Urinary bladder (tissue), 4 donors: ENCODE measurements around the gene AEN. TPM values are rescaled to one million over a fixed set of nuclear protein-coding genes. Genes with fewer than 3 reads are reported as not detected.

Experiments
- DNase-seq: peaks from one replicate; pipeline ENCODE4 v3.0.0-alpha.2; 2015; ENCODE audit errors: extremely low spot score
- H3K27ac ChIP-seq: one replicate; pipeline ENCODE4 v1.5.1; 2013; ENCODE audit warnings: low read depth, mild to moderate bottlenecking, moderate library complexity
- H3K36me3 ChIP-seq: one replicate; pipeline ENCODE4 v1.6.1; 2013; ENCODE audit warnings: mild to moderate bottlenecking, moderate library complexity; ENCODE audit not compliant: insufficient read depth
- H3K4me1 ChIP-seq: one replicate; pipeline ENCODE4 v1.6.1; 2013; ENCODE audit warnings: mild to moderate bottlenecking, moderate library complexity; ENCODE audit not compliant: insufficient read depth
- H3K4me3 ChIP-seq: one replicate; pipeline ENCODE4 v1.5.1; 2013; ENCODE audit warnings: low read depth, low read length
- WGBS: extraction: QIAGEN DNeasy Blood & Tissue Kit; methylation state at CpG from one replicate; pipeline ENCODE4 v1.1.7; 2013; 5-methylcytosine and 5-hydroxymethylcytosine counted together
- polyA plus RNA-seq: library from polyadenylated mRNA; stranded (reverse); fragments of 200-250 nt; gene quantifications from one replicate; pipeline ENCODE4 v1.2.3, GENCODE V29; 2013
- total RNA-seq: library from RNA; depleted of rRNA; stranded (reverse); fragments of >200 nt; gene quantifications from one replicate; pipeline ENCODE4 v1.2.3, GENCODE V29; 2014
- donor health status: healthy with polysubstance abuse.
- donor health status: healthy.

Gene AEN
- total and polyA plus RNA-seq, 2 donors, result 5.4 to 9.3 TPM

DNA sequence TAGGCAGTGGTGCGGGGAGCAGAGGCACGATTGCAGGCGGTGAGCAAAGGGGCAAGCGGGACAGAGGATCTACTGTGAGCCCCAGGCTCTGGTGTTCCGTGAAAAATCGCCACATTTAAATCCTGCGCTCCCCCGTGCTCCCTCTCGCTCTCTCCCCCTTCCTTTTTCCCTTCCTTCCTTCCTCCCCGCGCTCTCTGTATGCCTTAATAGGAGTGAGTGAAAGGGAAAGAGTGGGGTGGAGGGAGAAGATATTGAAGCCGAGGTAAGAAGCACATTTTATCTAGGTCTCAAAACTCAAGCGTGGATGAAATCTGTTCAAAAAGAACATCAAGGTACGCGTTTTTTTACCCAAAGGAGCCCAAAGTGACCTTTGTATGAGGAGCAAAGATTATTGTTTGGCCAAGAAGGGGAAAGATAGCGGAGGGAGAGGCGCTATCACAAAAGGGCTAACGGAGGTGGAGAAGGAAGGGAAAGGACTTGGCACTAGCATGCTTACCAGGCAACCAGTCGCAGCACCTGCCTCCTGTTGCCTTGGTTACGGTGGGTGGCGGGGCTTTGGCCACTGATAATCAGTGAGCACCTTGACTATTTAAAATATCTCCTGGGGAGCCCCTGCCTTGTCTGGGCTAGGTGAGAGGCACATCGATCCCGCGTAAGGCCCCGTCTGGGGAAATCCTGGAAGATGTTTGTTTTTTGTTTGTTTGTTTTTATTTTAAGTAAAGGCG is 14.9 kb upstream of the AEN start:
- Histone ChIP-seq H3K4me1 (no peaks in the 10 kb centered on the region), H3K27ac (no peak overlapping the region), H3K4me3 (no peak overlapping the region), H3K36me3 (no peaks in the 10 kb centered on the region)
- DNase-seq, result no peak
- WGBS, result 12% methylated on average over 26 of the region's 26 CpGs

DNA sequence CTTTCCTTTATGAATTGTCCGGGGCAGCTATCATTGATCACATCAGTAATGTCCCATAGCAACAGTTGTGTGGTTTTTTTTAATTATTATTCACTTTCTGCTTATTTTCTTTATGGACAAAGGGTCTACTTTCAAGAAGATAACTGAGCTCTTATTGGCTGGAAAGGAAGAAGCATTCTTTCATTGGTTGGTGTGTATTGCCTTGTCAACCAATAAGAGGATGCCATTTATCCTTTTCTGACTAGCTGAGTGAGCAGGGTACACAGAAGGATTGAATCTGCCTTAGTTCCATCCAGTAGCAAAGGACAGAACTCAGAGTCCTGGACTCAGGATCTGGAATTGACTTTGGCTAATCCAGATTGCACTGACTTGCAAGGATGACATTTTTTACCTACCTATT is 13.2 kb upstream of the AEN start:
- no peaks in the 10 kb centered on the region for H3K36me3 ChIP-seq
- no peak overlapping the region for H3K4me3 ChIP-seq
- H3K4me1 ChIP-seq, result no peaks in the 10 kb centered on the region
- H3K27ac ChIP-seq, result no peak overlapping the region
- DNase-seq, result no peak
- whole genome bisulfite sequencing, result 60% methylated on average over 1 of the region's 1 CpG

DNA sequence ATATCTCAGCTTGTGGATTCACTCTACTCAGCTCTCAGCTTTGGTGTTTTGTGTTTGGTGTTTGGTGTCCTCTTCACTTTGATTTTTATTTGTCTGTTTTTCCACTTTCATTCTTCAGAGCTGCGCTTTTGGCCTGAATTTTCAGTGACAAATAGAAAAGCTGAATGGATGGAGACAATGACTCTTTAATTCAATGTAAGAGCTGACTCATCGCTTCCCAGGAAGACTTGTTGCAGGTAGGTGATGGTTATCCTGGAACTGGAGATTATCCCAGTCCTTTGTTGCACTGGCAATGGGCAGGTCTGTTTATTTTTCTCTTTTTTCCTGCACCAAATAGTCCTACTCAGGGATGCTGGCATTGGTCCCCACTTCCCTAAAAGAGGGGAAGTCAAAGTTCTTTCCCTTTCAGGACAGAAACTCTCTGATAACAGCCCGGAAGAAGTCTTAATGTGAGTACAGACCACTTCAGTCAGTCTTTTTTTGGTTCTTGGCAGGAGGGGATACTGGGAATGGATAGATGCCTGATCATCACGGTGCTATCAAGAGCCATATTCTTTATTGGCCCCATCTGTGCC is 12.4 kb upstream of the AEN start:
- WGBS, result 78% methylated on average over 4 of the region's 4 CpGs
- H3K4me3 ChIP-seq, result no peak overlapping the region
- H3K4me1 ChIP-seq, result no peaks in the 10 kb centered on the region
- no peak overlapping the region for H3K27ac ChIP-seq
- no peaks in the 10 kb centered on the region for H3K36me3 ChIP-seq
- no peak for DNase-seq

DNA sequence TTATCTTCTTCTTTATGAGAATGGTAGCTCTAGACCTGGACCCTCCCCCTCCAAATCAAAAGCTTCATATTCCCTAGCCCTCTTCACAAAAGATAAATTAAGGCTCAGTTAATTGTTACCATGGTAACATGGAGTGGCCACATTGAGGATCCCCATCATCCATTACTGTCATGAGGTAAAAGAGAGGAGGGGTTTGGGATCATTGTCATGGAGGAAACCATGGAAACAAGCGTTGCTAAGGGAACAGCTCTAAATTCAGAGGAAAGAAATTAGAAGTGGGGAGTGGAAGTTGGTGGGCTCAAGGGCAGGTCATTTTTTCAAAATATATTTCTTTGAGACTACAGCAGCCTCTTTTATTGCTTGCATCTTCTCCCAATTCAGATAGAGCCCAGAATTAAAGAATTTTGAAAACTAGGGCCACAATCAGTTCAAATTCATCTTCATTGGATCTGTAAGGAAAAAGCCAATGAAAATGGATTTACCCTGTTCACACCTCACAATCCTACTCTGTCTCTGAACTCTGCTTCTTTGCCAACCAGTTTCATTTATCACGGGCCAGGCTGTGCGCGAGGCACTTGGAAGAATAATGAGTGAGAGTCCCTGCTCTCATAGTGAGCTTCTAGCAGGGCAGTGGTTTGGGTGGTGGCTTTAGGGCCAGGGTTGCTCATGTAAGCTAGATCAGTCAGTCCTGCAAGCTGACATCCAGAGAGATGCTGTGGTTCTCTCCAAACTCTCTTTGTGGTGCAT is 11.6 kb upstream of the AEN start:
- 67% methylated on average over 4 of the region's 4 CpGs for WGBS
- no peak for DNase-seq

DNA sequence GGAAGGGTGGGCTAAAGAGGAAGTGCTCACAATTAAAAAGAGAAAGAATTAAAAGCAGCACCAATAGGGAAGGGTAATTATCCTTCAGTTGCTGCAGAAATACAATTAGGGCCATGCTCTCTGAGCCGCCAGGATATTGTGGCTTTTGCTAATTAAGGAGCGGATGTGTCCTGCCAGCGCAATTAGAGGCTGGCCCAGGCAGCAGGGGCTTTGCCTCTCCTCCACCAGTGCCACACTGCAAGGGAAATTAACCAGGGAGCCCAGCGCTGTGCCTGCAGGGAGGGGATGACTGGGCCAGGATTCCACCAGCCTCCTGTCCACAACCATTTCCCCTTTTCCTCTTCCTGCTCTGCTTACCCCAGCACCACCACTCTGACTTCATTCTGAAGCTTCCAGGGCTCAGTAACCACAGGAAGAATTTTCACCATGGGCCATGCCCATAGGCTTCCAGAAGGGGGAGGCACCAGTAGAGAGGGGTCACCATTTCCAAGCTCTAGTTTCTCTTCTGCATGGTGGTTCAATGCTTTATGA is 10.4 kb upstream of the AEN start:
- H3K36me3 ChIP-seq, result no peaks in the 10 kb centered on the region
- DNase-seq, result no peak
- no peak overlapping the region for H3K27ac ChIP-seq
- H3K4me3 ChIP-seq, result no peak overlapping the region
- H3K4me1 ChIP-seq, result no peaks in the 10 kb centered on the region
- 31% methylated on average over 4 of the region's 4 CpGs for WGBS

More for the DNA sequence above, 11.6 kb upstream of the AEN start:
- Histone ChIP-seq H3K36me3 (no peaks in the 10 kb centered on the region), H3K27ac (no peak overlapping the region), H3K4me3 (no peak overlapping the region), H3K4me1 (no peaks in the 10 kb centered on the region)

DNA sequence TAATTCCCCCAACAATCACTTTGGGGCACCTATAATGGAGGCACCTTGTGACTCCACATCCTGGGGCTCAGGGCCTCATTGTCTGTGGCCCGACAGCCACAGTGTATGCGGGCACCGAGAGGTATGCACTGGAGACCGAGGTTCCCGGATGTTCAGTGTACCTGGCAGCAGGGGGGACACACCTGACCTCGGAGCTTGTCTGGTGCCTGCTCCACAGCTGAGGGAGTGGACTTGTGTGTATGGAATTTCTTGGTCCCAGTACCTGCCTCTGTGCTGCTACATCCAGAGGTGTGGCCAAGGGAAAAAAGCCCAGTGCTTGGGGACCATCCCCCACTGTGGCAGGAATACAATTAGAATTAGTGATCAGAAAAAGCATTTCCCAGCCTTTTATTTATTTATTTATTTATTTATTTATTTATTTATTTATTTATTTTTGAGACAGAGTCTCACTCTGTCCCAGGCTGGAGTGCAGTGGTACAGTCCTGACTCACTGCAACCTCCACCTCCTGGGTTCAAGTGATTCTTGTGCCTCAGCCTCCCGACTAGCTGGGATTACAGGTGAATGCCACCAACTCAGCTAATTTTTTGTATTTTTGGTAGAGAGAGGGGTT is 8.8 kb upstream of the AEN start:
- no peak overlapping the region for H3K4me3 ChIP-seq
- H3K4me1 ChIP-seq, result no peaks in the 10 kb centered on the region
- no peak for DNase-seq
- no peaks in the 10 kb centered on the region for H3K36me3 ChIP-seq
- WGBS, result 68% methylated on average over 7 of the region's 7 CpGs
- H3K27ac ChIP-seq, result no peak overlapping the region

DNA sequence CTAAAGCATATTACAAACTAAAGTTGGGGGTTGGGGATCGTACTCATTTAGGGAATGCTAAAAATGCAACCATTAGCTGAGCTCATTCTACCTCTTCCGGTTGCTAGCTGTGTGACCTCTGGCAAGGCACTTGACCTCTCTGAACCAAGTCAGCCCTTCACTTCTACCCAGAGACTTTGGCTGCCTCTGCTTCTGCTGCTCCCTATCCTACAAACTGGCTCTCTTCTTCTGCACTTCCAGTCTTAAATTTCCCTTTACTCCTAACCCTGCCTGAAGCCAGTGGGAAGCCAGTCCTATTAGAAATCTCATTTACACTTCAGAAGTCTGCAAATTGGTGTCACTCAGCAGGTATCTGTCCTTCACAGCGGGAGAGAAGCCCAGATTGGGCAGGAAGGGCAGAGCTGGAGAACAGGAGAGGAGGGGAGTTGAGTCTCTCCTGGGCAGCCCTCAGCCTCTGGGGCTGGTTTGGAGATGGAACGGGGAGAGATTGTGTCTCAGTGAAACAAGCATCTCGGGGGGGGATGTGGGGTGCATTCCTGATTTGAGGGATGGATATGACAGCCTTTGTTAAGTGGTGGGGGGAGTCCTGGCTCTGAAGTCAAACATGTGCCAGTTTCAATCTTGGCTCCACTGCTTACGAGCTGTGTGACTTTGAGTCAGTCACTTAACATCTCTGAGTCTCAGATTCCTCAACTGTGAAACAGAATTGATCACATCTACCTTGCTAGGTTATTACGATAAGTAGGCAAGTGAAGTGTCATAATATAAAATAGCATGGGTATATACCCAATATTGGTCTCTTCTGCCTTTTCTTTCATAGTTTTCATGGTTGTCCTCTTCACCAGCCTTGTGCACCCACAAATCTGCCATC is 7.8 kb upstream of the AEN start:
- DNase-seq, result no peak
- WGBS, result 57% methylated on average over 7 of the region's 7 CpGs
- no peaks in the 10 kb centered on the region for H3K36me3 ChIP-seq
- H3K27ac ChIP-seq, result no peak overlapping the region
- H3K4me1 ChIP-seq, result no peaks in the 10 kb centered on the region
- no peak overlapping the region for H3K4me3 ChIP-seq

DNA sequence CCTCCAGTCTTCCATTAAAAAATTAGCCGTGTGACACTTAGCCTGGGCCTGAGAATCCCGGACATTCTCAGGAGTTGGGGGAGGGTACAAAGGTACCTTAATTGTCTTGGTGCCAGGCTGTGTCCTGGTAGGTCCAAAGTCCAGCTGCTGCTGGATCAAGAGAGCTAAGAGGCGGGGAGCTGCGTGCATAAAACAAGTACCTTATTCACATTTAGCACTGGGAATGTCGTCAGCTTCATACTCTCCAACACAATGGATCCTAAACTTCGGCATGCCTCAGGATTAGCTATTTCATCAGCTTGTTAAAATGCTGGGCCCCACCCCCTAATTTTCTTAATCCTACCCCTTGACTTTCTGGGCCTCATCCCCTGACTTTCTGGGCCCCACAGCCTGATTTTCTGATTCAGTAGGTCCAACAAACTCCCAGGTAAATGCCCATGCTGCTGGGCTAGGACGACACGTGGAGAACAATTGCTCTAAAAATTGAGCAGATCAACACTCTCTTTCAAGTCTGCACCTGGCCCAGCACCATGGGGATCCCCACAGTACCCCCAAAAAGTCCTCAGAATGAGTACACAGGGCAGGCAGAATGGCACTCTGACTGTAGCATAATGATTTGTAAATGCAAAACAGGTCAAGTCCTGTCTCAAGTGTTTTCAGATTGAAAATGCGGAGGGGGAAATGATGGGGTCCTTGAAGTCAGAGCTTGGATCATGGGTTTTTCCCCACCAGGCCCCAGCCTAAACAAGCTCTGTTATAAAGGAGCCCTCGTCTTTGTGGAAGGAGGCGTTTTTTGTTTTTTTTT is 5.6 kb upstream of the AEN start:
- Histone ChIP-seq H3K36me3 (no peaks in the 10 kb centered on the region), H3K4me1 (no peaks in the 10 kb centered on the region), H3K27ac (no peak overlapping the region), H3K4me3 (no peak overlapping the region)
- 73% methylated on average over 11 of the region's 11 CpGs for WGBS
- no peak for DNase-seq

DNA sequence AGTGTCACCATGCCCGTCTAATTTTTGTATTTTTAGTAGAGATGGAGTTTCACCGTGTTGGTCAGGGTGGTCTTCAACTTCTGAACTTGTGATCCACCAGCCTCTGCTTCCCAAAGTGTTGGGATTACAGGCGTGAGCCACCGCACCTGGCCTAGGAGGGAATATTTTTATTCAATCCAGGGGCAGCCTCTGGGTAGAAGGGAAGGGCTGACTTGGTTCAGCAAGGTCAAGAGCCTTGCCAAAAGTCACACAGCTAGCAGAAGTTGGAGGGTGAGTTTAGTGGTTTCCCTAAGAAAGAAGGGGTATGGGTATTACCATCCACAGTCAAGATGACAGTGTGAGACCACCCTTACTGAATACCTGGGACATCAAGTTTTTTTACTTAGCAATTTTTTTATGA is 4.9 kb upstream of the AEN start:
- Histone ChIP-seq H3K4me3 (no peak overlapping the region), H3K27ac (no peak overlapping the region), H3K36me3 (no peaks in the 10 kb centered on the region), H3K4me1 (no peaks in the 10 kb centered on the region)
- DNase-seq, result no peak
- 82% methylated on average over 4 of the region's 4 CpGs for WGBS

DNA sequence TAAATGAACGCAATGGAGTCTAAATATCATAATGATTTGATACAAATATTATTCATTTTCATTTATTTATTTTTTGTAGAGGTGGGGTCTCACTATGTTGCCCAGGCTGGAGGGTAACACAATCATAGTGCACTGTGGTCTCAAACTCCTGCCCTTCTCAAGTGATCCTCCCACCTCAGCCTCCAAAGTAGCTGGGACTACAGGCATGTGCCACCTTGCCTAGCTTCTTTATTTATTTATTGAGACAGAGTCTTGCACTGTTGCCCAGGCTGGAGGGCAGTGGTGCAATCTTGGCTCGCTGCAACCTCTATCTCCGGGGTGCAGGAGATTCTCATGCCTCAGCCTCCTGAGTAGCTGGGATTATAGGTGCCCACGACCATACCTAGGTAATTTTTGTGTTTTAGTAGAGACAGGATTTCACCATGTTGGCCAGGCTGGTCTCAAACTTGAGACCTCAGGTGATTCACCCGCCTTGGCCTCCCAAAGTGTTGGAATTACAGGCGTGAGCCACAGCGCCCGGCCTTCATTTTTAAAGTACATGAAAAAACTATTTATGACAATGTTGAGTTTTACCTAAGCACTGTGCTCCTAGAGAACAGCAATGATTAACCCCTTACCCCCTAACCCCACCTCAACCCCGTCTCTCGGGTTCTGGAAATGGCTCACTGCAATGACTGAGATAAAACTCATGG is 4.0 kb upstream of the AEN start:
- 86% methylated on average over 10 of the region's 10 CpGs for WGBS
- Histone ChIP-seq H3K36me3 (no peaks in the 10 kb centered on the region), H3K27ac (no peak overlapping the region), H3K4me1 (no peaks in the 10 kb centered on the region), H3K4me3 (no peak overlapping the region)
- DNase-seq, result no peak

DNA sequence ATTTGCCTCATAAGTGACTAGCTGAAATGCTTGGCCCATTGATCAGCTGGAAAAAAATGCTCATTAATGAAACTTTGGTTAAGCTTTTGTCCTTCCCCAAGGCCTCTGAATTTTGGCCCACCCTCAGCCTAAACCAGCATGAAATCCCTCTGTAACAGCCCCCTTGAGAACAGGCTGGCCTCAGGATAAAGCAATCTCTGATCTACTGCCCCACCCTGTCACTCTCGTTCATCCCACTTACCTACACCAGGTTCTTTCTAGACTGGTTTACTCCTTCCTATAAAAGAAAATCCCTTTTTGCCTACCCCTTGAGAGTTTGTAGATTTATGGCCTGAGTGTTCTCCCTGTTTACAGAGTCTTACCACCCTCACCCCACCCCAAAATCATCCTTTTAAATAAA is 3.4 kb upstream of the AEN start:
- no peak for DNase-seq
- no peaks in the 10 kb centered on the region for H3K4me1 ChIP-seq
- H3K4me3 ChIP-seq, result no peak overlapping the region
- H3K27ac ChIP-seq, result no peak overlapping the region
- no peaks in the 10 kb centered on the region for H3K36me3 ChIP-seq
- 51% methylated on average over 1 of the region's 1 CpG for WGBS

DNA sequence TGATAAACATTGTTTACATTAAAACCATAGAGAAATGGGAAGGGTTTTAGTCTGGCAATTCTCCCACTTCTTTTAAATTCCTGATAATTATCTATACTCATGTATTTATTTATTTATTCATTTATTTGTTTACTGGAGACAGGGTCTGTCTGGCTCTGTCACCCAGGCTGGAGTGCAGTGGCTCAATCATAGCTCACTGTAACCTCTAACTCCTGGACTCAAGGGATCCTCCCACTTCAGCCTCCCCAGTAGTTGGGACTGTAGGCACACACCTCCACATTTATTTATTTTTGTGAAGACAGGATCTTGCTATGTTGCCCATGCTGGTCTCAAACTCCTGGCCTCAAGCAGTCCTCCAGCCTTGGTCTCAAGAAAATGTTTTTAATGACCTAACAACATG is 2.5 kb upstream of the AEN start:
- Histone ChIP-seq H3K27ac (no peak overlapping the region), H3K4me3 (no peak overlapping the region), H3K36me3 (no peaks in the 10 kb centered on the region), H3K4me1 (no peaks in the 10 kb centered on the region)
- no peak for DNase-seq
